IMR-90 (cell line): ENCODE data around the gene KRT222. TPM values are rescaled to one million over a fixed set of nuclear protein-coding genes. Genes with fewer than 3 reads are reported as not detected.

ENCODE experiments used
- ATAC-seq: fragments of 200-7000 bp; cut with Tn5 transposase; 2 replicates; pipeline ENCODE4 v1.9.1; 2020; ENCODE audit warnings: low read depth, mild to moderate bottlenecking, moderate library complexity
- BruUV-seq: library from RNA; stranded (reverse); fragments of 400-500 nt; replicated peaks from 2 replicates; lab custom pipeline; 2021; lab: Mats Ljungman, UMichigan
- CTCF ChIA-PET: fragments of 300-600 bp; formaldehyde crosslinking; extraction: SDS; loops from one replicate; lab custom pipeline; 2021; ENCODE audit warnings: antibody characterized with exemption; lab: Yijun Ruan, JAX
- POLR2A ChIA-PET: fragments of 300-600 bp; sonication (Branson Sonifier 250); formaldehyde crosslinking; loops from one replicate; lab custom pipeline; 2022; ENCODE audit warnings: antibody characterized with exemption; ENCODE audit not compliant: unreplicated experiment; lab: Charles Lee
- DNase-seq: peaks from one replicate; pipeline ENCODE4 v3.0.0; 2013
- H2AFZ ChIP-seq: replicated peaks from 2 replicates; pipeline ENCODE3; 2013; ENCODE audit warnings: low read length, mild to moderate bottlenecking; ENCODE audit not compliant: poor library complexity
- H2AK5ac ChIP-seq: 2 replicates; pipeline ENCODE4 v1.6.1; 2013; ENCODE audit warnings: low read depth, low read length, inconsistent platforms
- H2AK9ac ChIP-seq: replicated peaks from 2 replicates; pipeline ENCODE3; 2013; ENCODE audit warnings: mild to moderate bottlenecking, low read depth, low read length, moderate library complexity; ENCODE audit not compliant: poor library complexity
- H2BK120ac ChIP-seq: 2 replicates; pipeline ENCODE4 v1.6.1; 2013; ENCODE audit warnings: low read depth, low read length, inconsistent platforms
- H2BK15ac ChIP-seq: 3 replicates; pipeline ENCODE4 v1.6.1; 2013; ENCODE audit warnings: low read depth, low read length, inconsistent platforms
- H2BK20ac ChIP-seq: 2 replicates; pipeline ENCODE4 v1.6.1; 2013; ENCODE audit warnings: low read depth, mild to moderate bottlenecking, inconsistent platforms, low read length, moderate library complexity
- H2BK5ac ChIP-seq: 2 replicates; pipeline ENCODE4 v1.6.1; 2013; ENCODE audit warnings: mild to moderate bottlenecking, low read depth, low read length, inconsistent platforms; ENCODE audit not compliant: poor library complexity, severe bottlenecking
- H3K14ac ChIP-seq: replicated peaks from 2 replicates; pipeline ENCODE4 v1.6.1; 2013; ENCODE audit warnings: low read depth, low read length, inconsistent platforms
- H3K18ac ChIP-seq: 2 replicates; pipeline ENCODE4 v1.6.1; 2013; ENCODE audit warnings: low read depth, low read length, control low read depth
- H3K23ac ChIP-seq: 2 replicates; pipeline ENCODE4 v1.6.1; 2013; ENCODE audit warnings: low read depth, low read length, inconsistent platforms
- H3K27ac ChIP-seq: 2 replicates; pipeline ENCODE4 v1.5.1; 2013; ENCODE audit warnings: mild to moderate bottlenecking, control low read depth, low read length; ENCODE audit not compliant: insufficient read depth
- H3K27me3 ChIP-seq: 2 replicates; pipeline ENCODE4 v1.6.1; 2013; ENCODE audit warnings: low read length; ENCODE audit not compliant: control insufficient read depth, insufficient read depth
- H3K36me3 ChIP-seq: 2 replicates; pipeline ENCODE4 v1.6.1; 2013; ENCODE audit warnings: low read length, mixed read lengths; ENCODE audit not compliant: control insufficient read depth, insufficient read depth
- H3K4ac ChIP-seq: 2 replicates; pipeline ENCODE4 v1.6.1; 2013; ENCODE audit warnings: low read depth, low read length, inconsistent platforms
- H3K4me1 ChIP-seq: 2 replicates; pipeline ENCODE4 v1.6.1; 2013; ENCODE audit warnings: low read length, mixed read lengths; ENCODE audit not compliant: control insufficient read depth, insufficient read depth
- H3K4me2 ChIP-seq: 2 replicates; pipeline ENCODE4 v1.6.1; 2013; ENCODE audit warnings: low read depth, mild to moderate bottlenecking, control low read depth, low read length, moderate library complexity
- H3K4me3 ChIP-seq: 2 replicates; pipeline ENCODE4 v1.5.1; 2013; ENCODE audit warnings: low read depth, mild to moderate bottlenecking, control low read depth, low read length, moderate library complexity; ENCODE audit not compliant: insufficient read depth
- H3K56ac ChIP-seq: 2 replicates; pipeline ENCODE4 v1.6.1; 2013; ENCODE audit warnings: low read length, inconsistent platforms; ENCODE audit not compliant: insufficient read depth; ENCODE audit errors: extremely low read depth
- H3K79me1 ChIP-seq, 2 experiments: 2 replicates each; pipeline ENCODE4 v1.6.1; 2013; ENCODE audit warnings: low read length in 2 of 2, inconsistent platforms in 1 of 2, low read depth in 1 of 2
- H3K9ac ChIP-seq: 2 replicates; pipeline ENCODE4 v1.6.1; 2013; ENCODE audit warnings: low read depth, low read length, control low read depth
- H3K9me1 ChIP-seq: 2 replicates; pipeline ENCODE4 v1.6.1; 2013; ENCODE audit warnings: low read length, inconsistent platforms; ENCODE audit not compliant: insufficient read depth
- H3K9me3 ChIP-seq: 2 replicates; pipeline ENCODE4 v1.6.1; 2013; ENCODE audit warnings: low read length; ENCODE audit not compliant: control insufficient read depth, insufficient read depth
- H4K20me1 ChIP-seq: 2 replicates; pipeline ENCODE4 v1.6.1; 2013; ENCODE audit warnings: low read length, inconsistent platforms; ENCODE audit not compliant: insufficient read depth
- H4K5ac ChIP-seq: 2 replicates; pipeline ENCODE4 v1.6.1; 2013; ENCODE audit warnings: mild to moderate bottlenecking, low read depth, low read length, control low read depth
- H4K8ac ChIP-seq, 2 experiments: 2 replicates each; pipeline ENCODE4 v1.6.1; 2013; ENCODE audit warnings: low read depth in 2 of 2, low read length in 2 of 2, control low read depth in 1 of 2, inconsistent platforms in 1 of 2
- H4K91ac ChIP-seq: 2 replicates; pipeline ENCODE4 v1.6.1; 2013; ENCODE audit warnings: low read depth, low read length, inconsistent platforms; ENCODE audit not compliant: insufficient read depth
- BHLHE40 ChIP-seq: fragments of 150-350 bp; IDR thresholded peaks from 2 replicates; pipeline ENCODE4 v1.6.1; 2016; ENCODE audit warnings: mild to moderate bottlenecking, low read depth, low read length
- CHD1 ChIP-seq: IDR thresholded peaks from 2 replicates; pipeline ENCODE4 v1.6.1; 2012; ENCODE audit warnings: low read depth, low read length, improper control_type of control experiment
- FOS ChIP-seq: fragments of 150-350 bp; IDR thresholded peaks from 2 replicates; pipeline ENCODE4 v1.6.1; 2016; ENCODE audit warnings: low read depth, low read length
- MAFK ChIP-seq: IDR thresholded peaks from 2 replicates; pipeline ENCODE4 v1.6.1; 2012; ENCODE audit warnings: low read depth, low read length, improper control_type of control experiment
- MAZ ChIP-seq: IDR thresholded peaks from 2 replicates; pipeline ENCODE4 v1.6.1; 2012; ENCODE audit warnings: low read depth, mild to moderate bottlenecking, low read length, improper control_type of control experiment, moderate library complexity, borderline replicate concordance
- MXI1 ChIP-seq: IDR thresholded peaks from 2 replicates; pipeline ENCODE4 v1.6.1; 2012; ENCODE audit warnings: low read depth, mild to moderate bottlenecking, low read length, moderate library complexity, borderline replicate concordance
- NFE2L2 ChIP-seq: fragments of 150-350 bp; IDR thresholded peaks from 2 replicates; pipeline ENCODE4 v1.6.1; 2016; ENCODE audit warnings: low read depth, mild to moderate bottlenecking, low read length
- POLR2A ChIP-seq: IDR thresholded peaks from 2 replicates; pipeline ENCODE4 v1.6.1; 2012; ENCODE audit warnings: mild to moderate bottlenecking, low read depth, low read length
- RAD21 ChIP-seq: IDR thresholded peaks from 2 replicates; pipeline ENCODE4 v1.6.1; 2012; ENCODE audit warnings: low read length, improper control_type of control experiment
- RCOR1 ChIP-seq: IDR thresholded peaks from 2 replicates; pipeline ENCODE4 v1.6.1; 2012; ENCODE audit warnings: mild to moderate bottlenecking, low read length, improper control_type of control experiment; ENCODE audit not compliant: insufficient replicate concordance
- RFX5 ChIP-seq: IDR thresholded peaks from 2 replicates; pipeline ENCODE4 v1.8.0; 2012; ENCODE audit warnings: low read depth, mild to moderate bottlenecking, low read length, moderate library complexity
- SMC3 ChIP-seq: fragments of 150-350 bp; IDR thresholded peaks from 2 replicates; pipeline ENCODE4 v1.6.1; 2016; ENCODE audit warnings: low read depth, mild to moderate bottlenecking, antibody characterized with exemption, low read length, moderate library complexity
- WGBS, 2 experiments: methylation state at CpG; one replicate each; pipeline versions ENCODE4 v1.1.5 to v1.1.7; 2013; ENCODE audit warnings: missing lambda C conversion rate in 2 of 2; ENCODE audit not compliant: insufficient read length in 1 of 2; ENCODE audit errors: extremely low coverage in 2 of 2; 5-methylcytosine and 5-hydroxymethylcytosine counted together
- dilution Hi-C: fragments of 300-500 bp; cut with HindIII; formaldehyde crosslinking; loops from one replicate; pipeline ENCODE4 v1.14.3; 2018; ENCODE audit warnings: low sequenced_read_pairs; ENCODE audit not compliant: unreplicated experiment
- in situ Hi-C: fragments of 300-500 bp; cut with MboI; formaldehyde crosslinking; loops from 3 replicates; pipeline ENCODE4 v1.14.3; 2019; ENCODE audit warnings: low sequenced_read_pairs, inconsistent platforms, mixed read lengths
- intact Hi-C: fragments of 100-400 bp; cut with micrococcal nuclease; formaldehyde crosslinking; loops from 2 replicates; pipeline ENCODE4 v1.10.0; 2022
- polyA plus RNA-seq, 3 experiments: library from polyadenylated mRNA; depleted of rRNA; stranded (reverse); fragments of >200 nt; gene quantifications; 2 replicates each; pipeline ENCODE4 v1.2.3, GENCODE V29; 2012; ENCODE audit warnings: low replicate concordance in 1 of 3
- total RNA-seq: library from RNA; depleted of rRNA; stranded (reverse); fragments of >200 nt; gene quantifications from 2 replicates; pipeline ENCODE4 v1.2.3, GENCODE V29; 2012
- TF ChIP-seq, protein P1 (sequence below): fragments of 150-350 bp; IDR thresholded peaks from 2 replicates; pipeline ENCODE4 v1.6.1; 2016; ENCODE audit warnings: low read depth, mild to moderate bottlenecking, low read length, moderate library complexity, borderline replicate concordance

Gene KRT222
- total and polyA plus RNA-seq, 2 of the 4 experiments (the other 2 are of a cell fraction), result not detected

GRCh38 chr17:40615068-40615840 lies 49.7 kb downstream of the KRT222 start (continued):
- TF ChIP-seq MAFK, result no peak
- peak; percentile 58 for TF ChIP-seq RAD21

DNA sequence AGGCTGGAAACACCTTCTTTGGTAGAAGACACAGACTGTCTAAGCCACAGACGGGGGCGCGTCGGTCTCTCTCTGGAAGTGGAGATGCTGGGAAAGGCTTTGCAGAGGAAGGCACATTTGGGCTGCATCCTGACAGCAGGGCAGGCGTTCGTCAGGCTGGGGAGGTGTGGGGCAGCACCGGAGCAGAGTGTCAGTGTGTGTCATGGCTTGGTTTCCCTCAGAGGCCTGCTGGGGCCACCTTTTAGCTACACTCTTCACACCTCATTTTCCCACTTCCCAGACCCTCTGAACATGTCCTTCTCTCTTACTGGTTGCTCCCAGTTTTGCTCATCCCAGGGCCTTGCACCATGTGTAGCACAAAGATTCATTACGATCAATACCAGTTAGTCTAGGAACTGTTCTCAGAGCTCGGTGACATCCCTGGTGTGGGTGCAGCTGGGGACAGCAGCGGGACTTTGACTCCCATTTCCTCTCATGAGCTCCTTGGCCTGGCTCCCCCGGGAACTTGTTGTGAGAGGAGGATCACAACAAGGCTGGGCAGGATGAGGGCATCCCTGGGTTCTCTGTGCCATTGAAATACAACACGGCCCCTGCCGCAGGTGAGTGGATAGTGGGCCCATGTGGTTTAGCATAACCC lies 50.4 kb downstream of the KRT222 start:
- no TSS peak for BruUV-seq
- no peaks in the 10 kb centered on the region for H3K36me3 ChIP-seq
- no peak overlapping the region for H4K5ac ChIP-seq
- intact Hi-C loops, result loop anchor here (1.0 kb wide), 1 partner anchor 177 kb away; no protein-coding TSS in a partner anchor
- DNase-seq (no peak), ATAC-seq (no peak)
- no peak overlapping the region for H3K4me2 ChIP-seq
- H3K79me1 ChIP-seq, result no peaks in the 10 kb centered on the region
- peaks cover 70% of the 10 kb centered on the region for H3K27me3 ChIP-seq
- POLR2A ChIA-PET, result no interaction called here
- no peak overlapping the region for H2BK120ac ChIP-seq
- CTCF ChIA-PET, result interaction anchor here (1.0 to 1.9 kb wide), 2 partner anchors 11 to 178 kb away, joined by 3 to 6 read pairs; no protein-coding TSS in a partner anchor
- dilution Hi-C loops, result no loop called here
- H3K9me1 ChIP-seq, result no peaks in the 10 kb centered on the region
- H2BK15ac ChIP-seq, result no peak overlapping the region
- H2AK5ac ChIP-seq, result no peak overlapping the region
- no peaks in the 10 kb centered on the region for H3K9me3 ChIP-seq
- H3K23ac ChIP-seq, result no peak overlapping the region
- no peak overlapping the region for H4K91ac ChIP-seq
- WGBS, 2 experiments, result 82% methylated on average over 7 of the region's 13 CpGs; no CpG with 5 or more reads in 1 of the 2 experiments
- H3K9ac ChIP-seq, result no peak overlapping the region
- no peak overlapping the region for H3K14ac ChIP-seq
- H3K27ac ChIP-seq, result no peak overlapping the region
- no peak overlapping the region for H2AK9ac ChIP-seq
- H4K8ac ChIP-seq, result no peak overlapping the region
- no peaks in the 10 kb centered on the region for H4K20me1 ChIP-seq
- no peak overlapping the region for H3K4ac ChIP-seq
- no peak overlapping the region for H3K18ac ChIP-seq
- H3K4me3 ChIP-seq, result no peak overlapping the region
- no peaks in the 10 kb centered on the region for H3K4me1 ChIP-seq
- no peak overlapping the region for H2BK5ac ChIP-seq
- H2AFZ ChIP-seq, result no peak overlapping the region
- H3K56ac ChIP-seq, result no peak overlapping the region
- H2BK20ac ChIP-seq, result no peak overlapping the region
- in situ Hi-C loops, result loop anchor here (5.0 kb wide), 1 partner anchor 178 kb away; no protein-coding TSS in a partner anchor
- no peak for TF ChIP-seq CHD1
- TF ChIP-seq SMC3, result no peak
- no peak for TF ChIP-seq BHLHE40
- TF ChIP-seq, protein P1, sequence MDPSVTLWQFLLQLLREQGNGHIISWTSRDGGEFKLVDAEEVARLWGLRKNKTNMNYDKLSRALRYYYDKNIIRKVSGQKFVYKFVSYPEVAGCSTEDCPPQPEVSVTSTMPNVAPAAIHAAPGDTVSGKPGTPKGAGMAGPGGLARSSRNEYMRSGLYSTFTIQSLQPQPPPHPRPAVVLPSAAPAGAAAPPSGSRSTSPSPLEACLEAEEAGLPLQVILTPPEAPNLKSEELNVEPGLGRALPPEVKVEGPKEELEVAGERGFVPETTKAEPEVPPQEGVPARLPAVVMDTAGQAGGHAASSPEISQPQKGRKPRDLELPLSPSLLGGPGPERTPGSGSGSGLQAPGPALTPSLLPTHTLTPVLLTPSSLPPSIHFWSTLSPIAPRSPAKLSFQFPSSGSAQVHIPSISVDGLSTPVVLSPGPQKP, result no peak
- no peak for TF ChIP-seq MXI1
- TF ChIP-seq RCOR1, result no peak
- TF ChIP-seq RFX5, result no peak
- no peak for TF ChIP-seq MAZ
- TF ChIP-seq NFE2L2, result no peak
- no peak for TF ChIP-seq RAD21
- TF ChIP-seq POLR2A, result no peak
- TF ChIP-seq FOS, result no peak
